Gastroesophageal sphincter (tissue), 4 donors: ENCODE measurements around the gene CYB5B. TPM values are rescaled to one million over a fixed set of nuclear protein-coding genes. Genes with fewer than 3 reads are reported as not detected.

ENCODE experiments used
- ATAC-seq: fragments of 150-250 bp; one replicate; pipeline ENCODE4 v1.9.1; 2016; ENCODE audit warnings: mild to moderate bottlenecking, moderate library complexity
- H3K27ac ChIP-seq, 4 donors: fragments of 200-600 bp; sonication (generic) in 3 of 4; 1 replicate in 3 of 4; 2 replicates in 1 of 4; pipeline ENCODE4 v1.5.1; 2016 to 2019
- H3K27me3 ChIP-seq: fragments of 200-600 bp; sonication (generic); one replicate; pipeline ENCODE4 v1.5.1; 2019
- H3K36me3 ChIP-seq, 2 donors: fragments of 200-600 bp; sonication (generic); one replicate each; pipeline ENCODE4 v1.5.1; 2019; ENCODE audit warnings: control low read depth in 1 of 2
- H3K4me1 ChIP-seq, 3 donors: fragments of 200-600 bp; sonication (generic); 1 replicate in 2 of 3; 2 replicates in 1 of 3; pipeline ENCODE4 v1.5.1; 2016 to 2019; ENCODE audit warnings: control low read depth in 2 of 3
- H3K4me3 ChIP-seq, 2 donors: fragments of 200-600 bp; sonication (generic); one replicate each; pipeline ENCODE4 v1.5.1; 2019; ENCODE audit warnings: mild to moderate bottlenecking in 1 of 2, moderate library complexity in 1 of 2
- H3K9me3 ChIP-seq, 3 donors: fragments of 200-600 bp; sonication (generic); one replicate each; pipeline ENCODE4 v1.5.1; 2017 to 2019; ENCODE audit warnings: control low read depth in 2 of 3
- EP300 ChIP-seq: sonication (generic); formaldehyde crosslinking; IDR thresholded peaks from one replicate; pipeline ENCODE4 v1.6.1; 2017; ENCODE audit warnings: antibody characterized with exemption, mild to moderate bottlenecking
- POLR2A ChIP-seq, 2 donors: fragments of 450-650 bp; IDR thresholded peaks; one replicate each; pipeline ENCODE4 v1.6.1; 2017; ENCODE audit warnings: antibody characterized with exemption in 2 of 2, mild to moderate bottlenecking in 2 of 2, moderate library complexity in 1 of 2
- POLR2AphosphoS5 ChIP-seq: sonication (generic); formaldehyde crosslinking; IDR thresholded peaks from one replicate; pipeline ENCODE4 v1.6.1; 2017; ENCODE audit warnings: antibody characterized with exemption
- WGBS, 2 donors: methylation state at CpG; one replicate each; pipeline ENCODE4 v1.1.5; 2018; ENCODE audit warnings: low coverage in 1 of 2; 5-methylcytosine and 5-hydroxymethylcytosine counted together
- total RNA-seq, 4 donors: library from RNA; depleted of rRNA; stranded (reverse); fragments of >200 nt; gene quantifications; one replicate each; pipeline ENCODE4 v1.1.0, GENCODE V29; 2016
- TF ChIP-seq, protein P1 (sequence below), 4 experiments: fragments of 200-600 bp in 2 of 4; fragments of 450-650 bp in 2 of 4; sonication (generic) in 1 of 4; IDR thresholded peaks; one replicate each; pipeline ENCODE4 v1.5.1; 2017 to 2019; ENCODE audit warnings: antibody characterized with exemption in 4 of 4, mild to moderate bottlenecking in 2 of 4, moderate library complexity in 2 of 4

CYB5B gene
- total RNA-seq, 4 donors from 2014 or later, result 33.4 to 63.8 (median 37.8) TPM

- Histone ChIP-seq H3K27ac (peak overlapping the region; percentile 79 to 88 (median 82)), H3K9me3 (no peaks in the 10 kb centered on the region), H3K27me3 (no peaks in the 10 kb centered on the region), H3K4me3 (no peak overlapping the region), H3K36me3 (no peaks in the 10 kb centered on the region), H3K4me1 (peaks cover 6 to 34% (median 8%) of the 10 kb centered on the region in 3 donors)
- TF ChIP-seq POLR2AphosphoS5 (peak; percentile 50), EP300 (no peak)
- TF ChIP-seq, protein P1, sequence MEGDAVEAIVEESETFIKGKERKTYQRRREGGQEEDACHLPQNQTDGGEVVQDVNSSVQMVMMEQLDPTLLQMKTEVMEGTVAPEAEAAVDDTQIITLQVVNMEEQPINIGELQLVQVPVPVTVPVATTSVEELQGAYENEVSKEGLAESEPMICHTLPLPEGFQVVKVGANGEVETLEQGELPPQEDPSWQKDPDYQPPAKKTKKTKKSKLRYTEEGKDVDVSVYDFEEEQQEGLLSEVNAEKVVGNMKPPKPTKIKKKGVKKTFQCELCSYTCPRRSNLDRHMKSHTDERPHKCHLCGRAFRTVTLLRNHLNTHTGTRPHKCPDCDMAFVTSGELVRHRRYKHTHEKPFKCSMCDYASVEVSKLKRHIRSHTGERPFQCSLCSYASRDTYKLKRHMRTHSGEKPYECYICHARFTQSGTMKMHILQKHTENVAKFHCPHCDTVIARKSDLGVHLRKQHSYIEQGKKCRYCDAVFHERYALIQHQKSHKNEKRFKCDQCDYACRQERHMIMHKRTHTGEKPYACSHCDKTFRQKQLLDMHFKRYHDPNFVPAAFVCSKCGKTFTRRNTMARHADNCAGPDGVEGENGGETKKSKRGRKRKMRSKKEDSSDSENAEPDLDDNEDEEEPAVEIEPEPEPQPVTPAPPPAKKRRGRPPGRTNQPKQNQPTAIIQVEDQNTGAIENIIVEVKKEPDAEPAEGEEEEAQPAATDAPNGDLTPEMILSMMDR (IDR thresholded peaks at IDR 0.05), result peak in 3 of 4 experiments; percentile 73 to 81 (median 73)
- peak; percentile 86 for ATAC-seq
- 23 to 26% methylated on average over 13 of the region's 13 CpGs for WGBS, 2 donors
Observed at GRCh38 chr16:69396187-69397061, 28.0 kb upstream of the CYB5B start.

- Histone ChIP-seq H3K27ac (peak overlapping the region in 3 of 4 donors; percentile 11 to 58 (median 50)), H3K9me3 (no peaks in the 10 kb centered on the region), H3K4me1 (peaks cover 6 to 34% (median 8%) of the 10 kb centered on the region in 3 donors), H3K27me3 (no peaks in the 10 kb centered on the region), H3K36me3 (no peaks in the 10 kb centered on the region), H3K4me3 (no peak overlapping the region)
- no peak for TF ChIP-seq EP300
- TF ChIP-seq, protein P1 (IDR thresholded peaks at IDR 0.05), result peak; percentile 28 to 60 (median 60)
- WGBS, 2 donors, result 33 to 37% methylated on average over 5 of the region's 6 CpGs
- ATAC-seq, result peak; percentile 66
Observed at GRCh38 chr16:69397821-69398521, 26.4 kb upstream of the CYB5B start.

GRCh38 chr16:69399361-69399760 is 25.1 kb upstream of the CYB5B start:
- Histone ChIP-seq H3K27me3 (no peaks in the 10 kb centered on the region), H3K9me3 (no peaks in the 10 kb centered on the region), H3K4me3 (no peak overlapping the region), H3K36me3 (no peaks in the 10 kb centered on the region), H3K27ac (no peak overlapping the region), H3K4me1 (peaks cover 6 to 42% (median 14%) of the 10 kb centered on the region in 3 donors)
- TF ChIP-seq POLR2AphosphoS5, result no peak
- WGBS, 2 donors, result 65 to 69% methylated on average over 2 to 3 of the region's 3 CpGs
- no peak for ATAC-seq

GRCh38 chr16:69402439-69402838 is 22.0 kb upstream of the CYB5B start:
- Histone ChIP-seq H3K4me3 (no peak overlapping the region), H3K9me3 (no peaks in the 10 kb centered on the region), H3K36me3 (no peaks in the 10 kb centered on the region), H3K27me3 (no peaks in the 10 kb centered on the region), H3K4me1 (peaks cover 2 to 43% (median 10%) of the 10 kb centered on the region in 3 donors), H3K27ac (no peak overlapping the region)
- WGBS, 2 donors, result 30 to 50% methylated on average over 2 to 4 of the region's 4 CpGs
- ATAC-seq, result no peak
- TF ChIP-seq EP300 (no peak), POLR2A (IDR thresholded peaks at IDR 0.05) (no peak), POLR2AphosphoS5 (no peak)
- TF ChIP-seq, protein P1 (IDR thresholded peaks at IDR 0.05), result no peak

DNA sequence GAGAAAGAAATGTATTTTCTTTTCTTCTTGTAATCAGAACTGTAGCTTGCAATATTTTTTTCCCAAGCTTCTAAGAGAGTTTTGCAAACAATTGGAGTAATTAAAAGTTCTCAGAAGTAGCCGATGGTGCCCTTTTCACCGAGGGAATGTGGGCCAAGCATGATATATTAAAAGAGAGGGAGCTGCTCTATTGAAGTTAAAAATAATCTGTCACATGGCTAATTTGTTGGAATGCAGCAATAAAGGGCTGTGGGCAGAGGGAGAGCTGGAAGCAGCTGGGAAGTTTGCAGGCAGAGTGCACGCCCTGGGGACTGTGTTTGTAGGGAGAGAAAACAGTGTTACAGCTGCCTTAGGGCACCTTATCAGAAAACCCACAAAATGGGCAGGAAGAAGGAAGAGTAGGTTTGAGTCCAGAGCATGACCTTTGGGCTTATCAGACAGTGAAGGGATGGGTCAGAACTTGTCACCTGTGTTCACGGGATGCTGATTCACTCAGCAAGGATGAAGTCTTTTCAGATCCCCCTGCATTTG is 20.1 kb upstream of the CYB5B start:
- no peaks in the 10 kb centered on the region for H3K36me3 ChIP-seq
- no peak overlapping the region for H3K4me3 ChIP-seq
- H3K4me1 ChIP-seq, result peaks cover 2 to 28% (median 10%) of the 10 kb centered on the region in 3 donors
- ATAC-seq, result peak; percentile 51
- 7 to 8% methylated on average over 4 of the region's 4 CpGs for WGBS, 2 donors
- no peaks in the 10 kb centered on the region for H3K9me3 ChIP-seq
- TF ChIP-seq POLR2A (IDR thresholded peaks at IDR 0.05) (no peak), POLR2AphosphoS5 (no peak), EP300 (no peak)
- TF ChIP-seq, protein P1 (IDR thresholded peaks at IDR 0.05), result no peak
- peak overlapping the region in 3 of 4 donors; percentile 18 to 38 (median 21) for H3K27ac ChIP-seq
- H3K27me3 ChIP-seq, result no peaks in the 10 kb centered on the region
